ENCODE results near the gene GMPPA. TPM values are rescaled to one million over a fixed set of nuclear protein-coding genes. Genes with fewer than 3 reads are reported as not detected.

Gene GMPPA
- total RNA-seq, 2 experiments from 2014 or later, result 37.5 to 40.5 TPM

GRCh38 chr2:219482674-219483405 lies 15.9 kb upstream of the GMPPA start:
- ChIA-PET POLR2A (interaction anchor here (0.6 kb wide), 1 partner anchor 16 kb away, joined by 4 read pairs; the partner anchor contains the start of gene GMPPA), CTCF (interaction anchor here (0.7 to 2.1 kb wide), 5 partner anchors 10 to 47 kb away, joined by 3 to 8 read pairs (median 3); no protein-coding TSS in a partner anchor)

- ChIA-PET POLR2A (no interaction called here), CTCF (interaction anchor here (0.7 to 2.1 kb wide), 3 partner anchors 11 to 46 kb away, joined by 3 to 8 read pairs (median 3); no protein-coding TSS in a partner anchor)
These were observed 15.0 kb upstream of the GMPPA start for GRCh38 chr2:219483451-219484342.

- POLR2A ChIA-PET, result interaction anchor here (0.6 kb wide), 1 partner anchor 114 kb away, joined by 4 read pairs; no protein-coding TSS in a partner anchor
These were observed 14.1 kb upstream of the GMPPA start for GRCh38 chr2:219484343-219485200.

DNA sequence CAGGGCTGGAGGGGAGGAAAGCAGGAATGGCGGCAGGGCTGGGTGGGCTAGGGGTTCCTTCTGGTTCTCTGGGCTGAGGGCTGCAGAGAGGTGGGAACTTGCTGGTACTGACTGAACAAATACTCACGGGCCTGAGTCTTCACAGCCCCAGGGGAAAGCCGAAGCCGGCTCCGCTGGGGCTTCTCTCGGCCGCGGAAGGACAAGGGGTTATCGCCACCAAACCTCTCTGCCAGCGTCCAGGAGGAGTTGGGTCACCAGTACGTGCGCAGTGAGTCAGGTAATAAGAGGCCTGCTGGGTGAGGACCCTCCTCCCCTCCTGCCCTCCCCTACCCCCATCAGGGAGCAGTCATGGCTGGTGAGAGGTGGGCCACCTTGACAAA lies 13.5 kb upstream of the GMPPA start:
- CTCF ChIA-PET, result interaction anchor here (1.2 to 2.1 kb wide), 3 partner anchors 9 to 45 kb away, joined by 6 to 8 read pairs (median 7); no protein-coding TSS in a partner anchor
- POLR2A ChIA-PET, result interaction anchor here (0.6 kb wide), 1 partner anchor 113 kb away, joined by 4 read pairs; no protein-coding TSS in a partner anchor

More at GRCh38 chr2:219484343-219485200, 14.1 kb upstream of the GMPPA start:
- CTCF ChIA-PET, result interaction anchor here (0.8 to 2.1 kb wide), 3 partner anchors 8 to 45 kb away, joined by 3 to 8 read pairs (median 6); no protein-coding TSS in a partner anchor

- CTCF ChIA-PET, result interaction anchor here (1.2 to 1.9 kb wide), 4 partner anchors 9 to 55 kb away, joined by 5 to 8 read pairs (median 6); a partner anchor contains a TSS
- POLR2A ChIA-PET, result no interaction called here
These were observed 12.2 kb upstream of the GMPPA start for GRCh38 chr2:219486380-219486959.

DNA sequence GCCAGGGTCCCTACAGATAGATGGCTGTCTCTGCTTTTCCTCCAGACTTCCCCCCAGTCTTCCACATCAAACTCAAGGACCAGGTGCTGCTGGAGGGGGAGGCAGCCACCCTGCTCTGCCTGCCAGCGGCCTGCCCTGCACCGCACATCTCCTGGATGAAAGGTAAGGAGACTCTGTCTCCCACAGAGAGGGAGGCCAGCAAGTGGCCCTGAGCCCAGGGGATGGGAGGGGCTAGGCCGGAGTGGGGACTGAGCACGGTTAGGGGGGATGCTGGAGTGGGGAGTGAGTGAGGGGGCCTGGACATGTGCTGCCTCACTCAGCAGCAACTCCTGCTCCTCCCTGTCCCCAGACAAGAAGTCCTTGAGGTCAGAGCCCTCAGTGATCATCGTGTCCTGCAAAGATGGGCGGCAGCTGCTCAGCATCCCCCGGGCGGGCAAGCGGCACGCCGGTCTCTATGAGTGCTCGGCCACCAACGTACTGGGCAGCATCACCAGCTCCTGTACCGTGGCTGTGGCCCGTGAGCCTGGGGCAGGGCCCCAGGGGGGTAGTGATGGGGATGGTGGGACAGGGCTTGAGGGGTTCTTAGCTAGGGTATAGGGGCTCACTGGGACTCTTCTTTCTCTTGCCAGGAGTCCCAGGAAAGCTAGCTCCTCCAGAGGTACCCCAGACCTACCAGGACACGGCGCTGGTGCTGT lies 10.4 kb upstream of the GMPPA start:
- POLR2A ChIA-PET, result no interaction called here
- CTCF ChIA-PET, result interaction anchor here (1.7 kb wide), 1 partner anchor 12 kb away, joined by 4 read pairs; no protein-coding TSS in a partner anchor

- ChIA-PET CTCF (interaction anchor here (1.7 kb wide), 1 partner anchor 12 kb away, joined by 4 read pairs; no protein-coding TSS in a partner anchor), POLR2A (no interaction called here)
These were observed 9.9 kb upstream of the GMPPA start for GRCh38 chr2:219488844-219489194.

GRCh38 chr2:219489315-219489714 lies 9.4 kb upstream of the GMPPA start:
- ChIA-PET POLR2A (no interaction called here), CTCF (interaction anchor here (1.7 to 9.7 kb wide), 2 partner anchors 13 to 40 kb away, joined by 4 to 112 read pairs; no protein-coding TSS in a partner anchor)

GRCh38 chr2:219490186-219490585 lies 8.5 kb upstream of the GMPPA start:
- ChIA-PET CTCF (interaction anchor here (1.4 to 9.7 kb wide), 2 partner anchors 39 to 51 kb away, joined by 4 to 112 read pairs; no protein-coding TSS in a partner anchor), POLR2A (no interaction called here)

DNA sequence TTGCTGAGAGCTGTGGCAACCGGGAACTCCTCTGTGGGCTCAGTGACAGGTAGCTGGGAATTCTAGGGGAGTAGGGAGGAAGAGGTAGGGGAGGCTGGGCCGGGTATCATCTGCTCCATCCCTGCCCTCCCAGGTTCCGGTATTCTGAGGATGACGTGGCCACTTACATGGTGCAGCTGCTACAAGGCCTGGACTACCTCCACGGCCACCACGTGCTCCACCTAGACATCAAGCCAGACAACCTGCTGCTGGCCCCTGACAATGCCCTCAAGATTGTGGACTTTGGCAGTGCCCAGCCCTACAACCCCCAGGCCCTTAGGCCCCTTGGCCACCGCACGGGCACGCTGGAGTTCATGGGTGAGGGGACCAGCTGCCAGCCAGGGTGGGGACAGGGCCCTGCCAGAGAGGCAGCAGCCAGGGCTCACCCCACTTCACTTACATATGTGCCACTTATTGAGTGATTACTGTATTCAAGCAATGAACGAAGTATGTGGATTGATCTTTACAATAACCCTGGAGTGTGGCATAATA lies 8.0 kb upstream of the GMPPA start:
- ChIA-PET CTCF (interaction anchor here (1.4 to 9.7 kb wide), 2 partner anchors 38 to 50 kb away, joined by 4 to 112 read pairs; no protein-coding TSS in a partner anchor), POLR2A (no interaction called here)

GRCh38 chr2:219491278-219491963 lies 7.3 kb upstream of the GMPPA start:
- ChIA-PET CTCF (interaction anchor here (1.4 to 9.7 kb wide), 3 partner anchors 15 to 50 kb away, joined by 4 to 112 read pairs (median 5); no protein-coding TSS in a partner anchor), POLR2A (no interaction called here)

GRCh38 chr2:219492575-219492974 lies 6.1 kb upstream of the GMPPA start:
- ChIA-PET POLR2A (no interaction called here), CTCF (interaction anchor here (1.7 to 9.7 kb wide), 2 partner anchors 16 to 36 kb away, joined by 5 to 112 read pairs; no protein-coding TSS in a partner anchor)

DNA sequence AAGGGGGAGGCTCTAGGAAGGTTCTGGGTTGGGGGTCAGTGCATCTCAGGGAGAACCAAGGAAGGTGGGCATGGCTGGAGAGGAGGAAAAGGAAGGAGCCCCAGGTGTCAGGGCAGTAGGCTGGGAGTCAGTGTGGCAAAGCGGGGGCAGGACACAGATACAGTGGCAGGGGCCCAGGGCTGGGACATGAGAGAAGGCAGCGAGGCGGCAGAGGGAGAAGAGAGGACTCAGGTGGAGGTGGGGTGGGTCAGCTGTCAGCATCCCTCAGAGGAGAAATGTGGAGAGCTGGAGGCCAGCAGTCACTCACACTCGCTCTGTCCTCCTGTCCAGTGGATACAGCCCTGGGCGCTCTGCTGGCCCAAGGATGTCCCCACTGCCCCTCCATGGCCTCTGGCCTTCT lies 5.6 kb upstream of the GMPPA start:
- CTCF ChIA-PET, result interaction anchor here (9.7 kb wide), 1 partner anchor 36 kb away, joined by 112 read pairs; no protein-coding TSS in a partner anchor
- POLR2A ChIA-PET, result no interaction called here

DNA sequence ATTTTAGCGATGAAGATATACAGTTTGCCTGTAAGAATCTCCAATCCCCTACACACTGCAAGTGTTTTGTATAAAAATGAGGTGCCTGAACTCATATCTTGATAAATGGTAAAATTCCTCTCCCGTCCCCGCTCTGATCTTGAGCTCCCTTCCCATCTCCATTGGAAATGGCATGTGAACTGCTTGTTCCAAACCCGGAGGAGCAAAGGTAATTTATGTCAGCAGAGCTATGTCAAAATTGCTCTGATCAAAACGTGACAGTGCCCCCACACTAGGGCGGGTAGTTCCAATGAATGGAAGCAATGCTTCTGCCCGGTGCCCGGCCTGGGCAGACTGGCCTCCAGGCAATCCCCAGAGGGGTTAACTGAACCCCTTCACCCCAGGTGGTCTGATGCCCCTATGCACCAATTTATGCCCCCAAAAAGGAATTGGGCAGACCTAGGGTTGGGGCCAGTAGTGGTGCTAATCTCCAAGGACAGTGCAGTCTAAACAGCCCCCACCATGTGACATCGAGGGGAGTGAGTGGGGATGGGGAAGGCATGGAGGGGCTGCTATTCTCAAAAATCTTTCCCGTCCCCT lies 3.6 kb upstream of the GMPPA start:
- CTCF ChIA-PET, result interaction anchor here (0.7 to 9.7 kb wide), 17 partner anchors 9 to 149 kb away, joined by 3 to 112 read pairs (median 5); partner anchors contain the start of genes CHPF and TMEM198
- POLR2A ChIA-PET, result no interaction called here

DNA sequence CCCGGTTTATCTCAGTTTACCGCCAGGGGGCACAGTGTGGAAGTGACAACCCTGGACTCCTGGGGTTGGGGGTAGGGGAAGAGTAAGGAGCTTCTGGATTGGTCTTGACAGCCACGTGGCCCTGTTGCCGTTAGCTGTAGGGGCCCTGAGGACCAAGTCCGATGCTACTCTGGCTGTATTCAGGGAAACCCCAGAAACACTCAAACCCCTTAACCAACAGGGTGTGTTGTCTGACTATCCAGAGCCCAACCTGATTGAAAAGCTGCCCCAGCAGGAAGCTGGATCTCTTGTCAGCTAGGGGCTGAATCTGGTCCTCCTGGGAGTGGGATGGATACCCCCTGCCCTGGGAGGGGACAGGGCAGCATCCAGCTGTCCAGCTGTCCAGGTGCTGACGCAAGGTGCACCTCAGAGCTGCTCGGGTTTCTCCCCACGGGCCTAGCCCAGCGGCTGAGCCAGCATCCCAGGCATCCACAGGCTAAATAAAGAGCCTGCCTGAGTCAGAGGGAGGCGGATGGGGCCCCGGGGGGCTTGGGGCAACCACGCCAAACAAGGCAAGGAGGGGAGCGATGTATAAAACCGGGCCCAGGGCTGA lies 3.1 kb upstream of the GMPPA start:
- ChIA-PET POLR2A (interaction anchor here (0.6 kb wide), 1 partner anchor 124 kb away, joined by 5 read pairs; no protein-coding TSS in a partner anchor), CTCF (interaction anchor here (0.7 to 9.7 kb wide), 16 partner anchors 9 to 148 kb away, joined by 3 to 112 read pairs (median 4); partner anchors contain the start of genes CHPF and TMEM198)

Measured in activated CD8-positive, alpha-beta memory T cell treated with anti-CD3 and anti-CD28 coated beads for 36 hours (primary cell).